DMS114 treated with DMSO at 0.1 percent for 48 hours (cell line): Measurements from ENCODE around the gene AMMECR1.

Source experiments
- DNase-seq: peaks from one replicate; lab custom pipeline; 2025; ENCODE audit not compliant: unreplicated experiment; lab: John Stamatoyannopoulos, UW

Gene AMMECR1

DNA sequence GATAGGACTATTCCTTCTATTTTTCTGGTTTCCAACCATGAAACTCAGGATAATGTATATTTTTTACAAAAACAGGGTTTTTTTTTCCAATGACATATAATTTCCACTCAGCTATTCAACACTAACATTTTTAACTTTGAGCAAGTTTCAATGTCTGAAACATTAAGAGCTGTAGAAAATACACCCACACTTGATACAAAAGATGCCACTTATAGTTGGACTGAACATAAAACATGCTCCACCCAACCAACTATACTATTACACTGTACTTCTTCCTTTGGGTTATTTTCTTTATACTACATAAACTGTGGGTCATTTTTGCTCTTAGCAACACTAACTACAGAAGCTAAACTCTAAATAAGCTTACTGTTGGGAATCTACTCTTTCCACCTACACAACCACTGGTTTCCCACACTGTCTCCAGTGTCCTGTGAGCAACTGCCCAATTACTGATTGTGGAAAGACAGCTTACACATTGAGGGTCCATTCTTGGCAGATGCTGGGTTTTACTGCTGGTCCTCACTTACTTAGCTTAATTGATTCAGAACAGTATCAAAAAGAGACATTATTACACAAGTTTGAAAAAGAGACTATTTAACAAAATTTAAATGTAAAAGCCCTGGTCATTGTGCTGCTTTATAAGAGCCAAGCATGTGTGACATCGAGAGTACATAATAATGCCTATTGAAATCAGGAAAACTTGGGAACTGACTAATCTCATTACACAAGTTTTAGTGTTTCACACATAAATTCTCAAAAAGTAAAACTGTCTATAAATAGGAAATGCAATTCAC, 6.3 kb downstream of the AMMECR1 start:
- no peak for DNase-seq

DNA sequence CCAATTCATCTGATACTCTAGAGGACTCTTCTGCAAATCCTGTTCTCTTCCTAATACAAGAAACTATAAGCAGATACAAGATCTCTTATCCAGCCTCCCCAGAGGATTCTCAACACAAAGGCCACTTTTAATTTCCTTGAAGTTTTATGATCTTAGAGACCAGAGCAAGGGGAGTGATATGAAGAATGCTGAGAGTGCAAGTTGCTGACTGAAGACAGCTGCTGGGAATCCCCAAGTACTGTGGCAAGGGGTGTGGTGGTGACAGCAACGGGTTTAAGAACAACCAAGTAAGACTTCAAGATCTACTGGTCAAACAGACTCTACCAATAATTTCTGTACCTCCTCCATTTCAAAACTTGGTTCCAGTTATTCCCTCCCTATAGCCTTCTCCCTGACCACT, 7.0 kb downstream of the AMMECR1 start:
- DNase-seq = no peak

DNA sequence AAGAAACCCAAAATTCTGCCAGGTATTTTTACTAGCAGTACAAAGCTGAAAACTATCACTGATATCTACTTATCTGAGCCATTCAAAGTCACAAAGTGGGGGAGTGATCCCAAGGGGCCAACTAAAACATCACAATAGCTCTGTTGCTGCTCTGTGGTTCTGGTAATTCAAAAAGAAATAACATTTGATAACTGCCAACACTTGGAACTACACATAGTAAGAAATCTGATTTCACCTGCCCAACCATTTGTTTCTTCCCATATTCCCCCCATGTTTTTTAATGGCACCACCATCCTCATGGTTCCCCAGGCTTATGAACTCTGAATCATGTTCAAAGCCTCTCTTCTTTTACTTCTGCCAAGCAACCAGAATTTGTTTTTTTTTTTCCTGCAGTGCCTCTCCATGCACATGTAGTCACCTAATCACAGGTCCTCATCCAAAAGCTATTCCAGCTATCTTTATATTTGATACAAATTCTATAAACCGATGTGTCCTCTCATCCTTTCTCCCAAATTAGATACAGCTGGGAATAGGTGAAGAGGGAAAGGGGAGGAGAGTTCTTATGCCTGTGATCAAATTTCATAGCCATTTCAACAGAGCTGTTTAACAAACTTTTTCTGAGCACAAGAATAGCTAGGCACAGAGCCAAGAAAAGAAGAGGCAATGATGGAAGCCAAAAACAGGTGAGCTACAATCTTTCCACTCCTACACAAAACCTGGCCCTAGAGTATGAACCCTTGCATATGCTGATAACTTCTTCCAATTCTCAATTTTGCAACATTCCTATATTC, 7.7 kb downstream of the AMMECR1 start:
- DNase-seq = no peak

DNA sequence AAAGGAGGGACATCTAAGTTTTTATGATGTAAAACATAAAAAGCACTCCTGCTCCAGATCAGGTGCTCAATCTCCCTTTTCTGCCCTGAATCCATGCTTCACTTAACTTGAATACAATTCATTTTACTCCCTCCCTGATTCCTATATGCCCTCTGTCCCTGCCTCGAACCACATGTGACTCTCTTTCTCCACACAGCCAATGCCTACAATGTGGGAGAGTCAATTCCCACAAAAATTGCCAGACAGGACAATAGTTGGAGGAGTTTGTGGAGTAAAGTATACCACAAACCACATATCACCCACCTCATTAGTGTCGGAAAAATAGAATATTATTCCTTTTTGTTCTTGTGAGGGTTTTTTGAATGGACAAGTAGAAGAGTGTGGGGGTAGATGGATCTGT, 9.7 kb downstream of the AMMECR1 start:
- DNase-seq = no peak

DNA sequence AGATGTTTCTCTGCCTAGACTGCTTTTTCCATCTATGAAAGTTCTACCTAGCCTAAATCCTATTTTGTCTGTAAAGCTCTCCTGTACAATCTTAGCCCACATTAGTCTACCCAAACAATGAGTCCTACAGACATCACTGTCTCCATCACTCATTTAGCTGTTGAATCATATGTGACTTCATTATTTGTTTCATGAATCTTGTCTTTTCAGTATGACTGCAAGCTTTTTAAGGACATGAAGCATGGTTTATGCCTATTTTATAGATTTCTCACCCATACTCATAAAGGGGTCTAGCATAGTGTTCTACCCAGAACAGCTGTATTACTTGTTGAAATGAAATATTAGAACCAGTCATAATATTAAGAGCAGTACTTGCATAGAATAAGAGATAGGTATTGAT, 13.0 kb downstream of the AMMECR1 start:
- DNase-seq = no peak

DNA sequence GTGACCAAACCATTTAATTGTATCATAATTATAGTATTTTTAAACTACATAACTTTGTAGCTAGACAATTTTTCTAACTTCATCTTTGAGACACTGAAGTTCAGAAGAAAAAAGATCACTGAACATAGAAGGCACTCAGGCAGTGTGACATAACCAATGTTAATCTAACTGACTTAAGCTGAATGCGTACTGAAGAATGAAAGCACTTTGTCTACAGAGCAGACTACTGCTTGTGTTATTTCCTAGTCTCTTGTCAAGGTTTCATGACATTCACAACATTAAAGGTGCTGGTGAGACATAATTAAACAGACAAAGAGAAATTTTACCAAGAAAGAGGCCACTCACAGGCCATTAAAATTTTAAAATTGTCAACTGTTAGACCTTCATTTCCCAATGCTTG, 13.5 kb downstream of the AMMECR1 start:
- DNase-seq = no peak

DNA sequence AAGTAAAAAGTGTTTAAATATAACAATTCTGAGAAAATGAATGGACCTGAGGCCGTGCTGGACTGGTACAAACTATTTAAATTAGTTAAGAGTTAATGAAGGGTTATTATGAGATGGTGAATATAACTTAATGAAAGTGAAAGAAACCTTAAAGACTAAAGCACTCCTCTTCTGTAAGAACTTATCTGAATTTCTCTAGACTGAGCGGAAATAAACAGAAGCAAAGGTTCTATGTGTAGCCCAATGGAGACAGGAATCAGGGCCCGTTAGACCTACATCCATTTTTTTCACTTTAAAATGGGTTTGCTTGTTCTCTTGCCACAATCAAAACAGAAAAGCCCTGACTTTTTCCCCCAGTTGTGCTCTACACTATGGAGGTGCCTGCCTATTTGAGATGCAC, 14.9 kb downstream of the AMMECR1 start:
- DNase-seq = no peak

DNA sequence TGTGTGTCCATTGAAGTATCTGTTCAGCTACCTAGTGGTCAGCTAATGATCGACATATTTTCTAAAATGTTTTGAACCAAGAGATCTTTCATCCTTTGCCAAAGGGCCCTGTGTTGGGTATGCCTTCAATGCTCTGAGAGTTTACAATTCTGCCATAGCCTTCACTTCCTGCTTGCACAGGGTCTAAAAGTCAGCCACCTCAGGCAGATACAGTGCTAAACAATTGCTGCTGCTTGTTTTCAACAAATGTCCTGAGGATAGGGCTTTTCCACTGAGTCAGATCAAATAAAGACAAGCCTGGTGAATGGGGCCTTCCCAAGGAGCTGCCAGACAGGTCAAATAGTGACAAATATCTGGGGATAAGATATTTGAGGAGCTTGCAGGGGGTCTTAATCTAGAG, 16.7 kb downstream of the AMMECR1 start:
- DNase-seq = no peak

DNA sequence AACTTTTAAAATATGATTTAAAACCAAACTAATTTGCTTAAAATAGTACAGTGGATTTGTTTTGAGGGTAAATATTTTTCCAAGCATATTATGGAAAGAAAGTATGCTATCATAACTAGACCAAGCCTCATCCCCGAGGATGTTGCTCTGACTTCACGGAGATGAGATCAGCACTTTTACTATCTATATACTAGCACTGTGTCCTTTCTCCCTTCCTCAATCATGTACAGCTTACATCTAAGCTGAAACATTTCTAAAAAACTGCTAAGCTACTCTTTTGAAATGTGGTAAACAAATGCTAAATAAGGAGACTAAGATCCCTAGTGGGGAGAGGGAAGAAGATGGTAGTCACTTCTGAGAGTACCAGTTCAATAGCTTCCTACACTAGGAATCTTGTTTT, 23.8 kb downstream of the AMMECR1 start:
- no peak for DNase-seq

DNA sequence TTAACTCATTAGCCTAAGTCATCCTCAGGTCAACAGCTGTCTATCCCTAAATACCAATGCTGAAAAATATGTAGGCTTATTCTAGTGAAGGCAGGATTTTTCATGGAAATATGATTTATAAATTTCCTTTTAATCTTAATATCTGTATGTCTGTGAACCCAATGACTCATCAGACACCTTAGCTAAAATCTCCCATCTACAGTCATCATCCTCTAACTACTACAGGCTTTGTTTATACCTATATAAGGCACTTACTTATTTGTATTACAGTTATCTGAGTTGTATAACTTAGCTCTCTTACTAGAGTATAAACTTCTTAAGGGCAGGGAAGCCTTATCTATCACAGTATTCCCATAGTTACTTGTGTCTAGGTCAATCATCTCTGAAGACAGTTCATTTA, 24.2 kb downstream of the AMMECR1 start:
- no peak for DNase-seq

DNA sequence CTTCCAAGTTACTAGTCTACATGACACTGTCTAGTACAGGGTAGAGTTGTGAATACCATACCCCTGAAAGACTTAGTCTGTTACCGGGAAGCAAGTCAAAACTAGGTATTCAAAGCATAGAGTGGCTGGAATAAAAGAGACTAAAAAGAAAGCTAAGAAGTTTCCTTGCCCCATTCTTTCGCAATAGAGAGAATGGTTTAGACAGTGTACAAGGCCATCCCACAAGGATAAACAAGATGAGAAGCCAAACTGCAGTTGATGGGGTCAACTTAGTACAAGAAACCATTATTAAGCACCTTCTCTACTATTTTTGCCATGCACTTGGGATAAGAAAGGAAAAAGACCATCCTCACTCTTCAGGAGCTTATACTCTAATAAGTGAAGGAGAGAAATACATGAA, 30.3 kb downstream of the AMMECR1 start:
- DNase-seq = no peak

DNA sequence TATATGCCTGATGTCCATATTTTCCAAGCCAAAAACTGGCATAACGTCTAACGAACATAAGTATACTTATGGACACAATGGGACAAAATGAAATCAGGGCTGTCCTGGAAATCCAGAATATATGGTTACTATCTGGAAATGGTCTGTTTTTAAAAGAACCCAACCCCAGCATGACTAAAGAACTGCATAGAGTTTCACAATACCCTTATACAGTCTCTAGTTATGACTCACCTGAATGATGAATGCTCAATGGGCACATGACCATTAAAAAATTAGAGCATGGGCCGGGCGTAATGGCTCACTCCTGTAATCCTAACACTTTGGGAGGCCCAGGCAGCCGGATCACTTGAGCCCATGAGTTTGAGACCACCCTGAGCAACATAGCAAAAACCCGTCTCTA, 31.8 kb downstream of the AMMECR1 start:
- DNase-seq = no peak

DNA sequence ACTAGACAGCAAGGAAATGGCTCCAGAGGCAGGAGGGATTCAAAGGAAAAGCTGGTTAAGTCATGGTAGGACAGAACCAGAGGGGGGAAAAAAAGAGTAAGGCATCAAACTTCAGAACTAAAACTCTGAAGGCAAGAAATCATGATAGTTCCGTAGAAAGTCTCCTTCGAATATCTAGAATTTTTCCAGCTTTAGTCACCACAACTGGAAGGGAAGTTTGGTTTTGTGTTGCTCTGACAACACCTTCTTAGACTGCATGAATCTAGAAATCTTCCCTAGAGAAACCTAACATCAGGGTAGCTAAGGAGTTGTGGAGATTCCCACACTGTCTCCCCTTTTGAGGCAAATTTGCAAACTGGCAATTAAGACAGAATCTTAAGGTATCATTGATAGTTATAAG, 33.7 kb downstream of the AMMECR1 start:
- no peak for DNase-seq

DNA sequence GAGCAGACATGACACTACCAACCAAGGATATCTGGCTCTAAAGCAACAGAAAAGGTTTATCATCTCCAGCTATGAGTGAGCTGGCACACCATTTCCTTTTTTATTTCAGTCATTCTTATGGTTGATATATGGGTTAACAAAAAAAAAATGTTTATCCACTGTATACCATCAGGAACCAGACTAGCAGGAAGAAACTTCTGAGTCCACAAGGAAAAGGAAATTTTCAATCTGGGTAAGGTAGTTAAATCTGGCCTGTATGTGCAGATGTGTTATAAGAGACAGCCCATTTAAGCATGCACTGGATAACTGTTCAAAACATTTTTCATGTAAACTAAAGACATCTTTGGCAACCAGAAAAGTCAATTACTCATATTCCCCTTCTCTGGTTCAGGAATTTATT, 35.0 kb downstream of the AMMECR1 start:
- DNase-seq = no peak

DNA sequence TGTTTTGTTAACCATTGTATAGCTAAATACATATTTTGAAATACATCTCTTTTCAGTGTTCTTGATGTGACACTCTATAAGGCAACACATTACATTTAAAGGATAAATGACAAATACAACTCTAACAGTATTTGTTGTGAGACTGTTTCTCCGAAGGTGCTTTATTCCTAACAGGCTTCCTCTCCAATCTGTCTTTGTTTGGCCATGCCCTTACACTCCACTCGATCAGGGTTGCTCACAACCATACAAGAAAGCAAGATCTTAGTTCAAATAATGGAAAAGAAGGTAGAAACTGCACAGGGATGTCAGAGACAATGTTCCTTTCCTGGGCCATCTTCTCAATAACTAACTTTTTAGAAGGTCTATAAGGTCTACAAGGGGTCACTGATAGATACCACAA, 36.5 kb downstream of the AMMECR1 start:
- DNase-seq = no peak

DNA sequence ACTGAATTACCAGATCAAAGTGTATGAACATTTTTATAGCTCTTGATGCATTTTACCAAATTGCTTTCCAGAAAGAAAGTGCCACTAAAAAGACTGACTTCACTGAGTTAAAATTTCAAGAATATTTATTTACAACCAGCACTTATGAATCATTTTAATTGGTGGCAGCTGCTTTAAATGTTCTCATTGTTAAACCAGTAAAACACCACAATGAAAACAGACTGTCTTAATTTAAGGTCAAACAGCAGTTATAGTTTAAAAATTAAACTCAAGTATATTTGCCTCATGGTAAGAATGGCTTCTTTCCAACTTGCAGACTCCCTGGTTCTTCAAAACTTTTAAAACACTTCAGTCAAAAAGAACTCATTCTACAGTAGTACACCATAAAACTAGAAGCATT, 36.9 kb downstream of the AMMECR1 start:
- no peak for DNase-seq

DNA sequence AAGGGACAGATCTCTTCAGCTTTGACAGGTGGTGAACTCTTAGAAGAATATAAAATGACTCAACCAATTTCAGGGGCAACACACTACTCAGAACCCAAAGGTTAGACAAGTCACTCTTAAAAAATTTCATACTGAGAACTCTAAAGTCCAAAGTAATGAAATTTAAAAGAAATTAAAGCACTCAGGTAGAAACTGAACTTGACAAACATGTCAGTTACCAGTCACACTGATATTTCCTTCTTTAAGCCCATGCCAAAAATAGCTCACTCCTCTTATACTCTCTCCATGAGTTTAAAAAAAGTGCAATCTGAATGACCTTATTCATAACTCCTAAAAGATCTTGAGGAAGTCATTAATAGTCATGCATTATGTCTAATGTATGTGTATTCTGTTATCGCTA, 40.3 kb downstream of the AMMECR1 start:
- DNase-seq = no peak

DNA sequence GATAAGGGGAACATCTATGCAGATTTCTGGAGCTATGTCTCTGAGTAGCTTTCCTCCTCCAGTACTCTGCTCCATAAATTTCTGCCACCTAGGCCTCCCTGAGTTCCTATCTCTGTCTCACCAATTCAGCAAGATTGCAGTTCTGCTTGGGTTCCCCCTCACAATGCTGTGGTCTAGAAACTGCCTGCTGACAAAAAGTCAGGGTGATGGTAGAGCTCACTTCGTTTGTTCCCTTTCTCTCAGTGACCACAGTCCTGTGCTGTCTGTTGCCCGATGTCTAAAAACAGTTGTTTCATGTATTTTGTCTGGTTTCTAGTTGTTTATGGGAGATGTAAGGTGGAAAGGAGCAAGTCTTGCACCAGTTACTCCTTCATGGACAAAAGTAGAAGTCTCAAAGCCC, 41.1 kb downstream of the AMMECR1 start:
- DNase-seq = no peak

DNA sequence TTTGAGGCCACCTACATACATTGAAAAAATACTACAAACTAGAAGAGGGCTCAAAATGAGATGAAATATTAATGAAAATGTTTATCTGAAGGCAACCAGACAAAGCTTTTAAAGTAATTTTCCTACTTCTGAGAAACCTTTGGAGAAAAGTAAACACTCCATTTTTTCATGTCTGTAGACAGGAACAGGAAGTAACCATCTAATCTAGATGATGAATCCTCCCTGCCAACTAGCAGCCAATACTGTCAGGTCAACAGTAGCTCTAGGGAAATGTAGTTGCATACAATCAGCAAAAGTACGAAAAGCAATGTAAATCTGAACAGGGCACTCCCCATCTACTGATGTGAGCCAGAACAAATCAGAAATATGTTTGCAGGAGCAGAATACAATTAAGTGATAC, 49.0 kb downstream of the AMMECR1 start:
- DNase-seq = no peak

DNA sequence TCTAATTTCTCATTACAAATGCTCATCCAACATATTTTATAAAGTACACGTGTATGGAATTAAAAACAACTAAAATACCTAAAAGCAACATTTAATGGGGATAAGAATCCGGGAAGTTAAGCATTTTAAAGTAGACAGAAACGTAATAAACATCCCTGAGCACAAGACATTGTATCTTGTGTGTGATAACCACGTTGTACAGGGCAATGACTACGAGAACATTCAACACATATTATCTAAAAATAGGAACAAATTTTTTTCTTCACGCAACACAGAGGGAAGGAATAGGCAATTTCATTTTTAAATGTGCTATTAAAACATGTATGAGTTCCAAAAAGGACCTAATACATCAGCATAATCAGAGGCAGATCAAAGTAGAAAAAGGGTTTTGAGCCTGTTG, 49.5 kb downstream of the AMMECR1 start:
- DNase-seq = no peak

DNA sequence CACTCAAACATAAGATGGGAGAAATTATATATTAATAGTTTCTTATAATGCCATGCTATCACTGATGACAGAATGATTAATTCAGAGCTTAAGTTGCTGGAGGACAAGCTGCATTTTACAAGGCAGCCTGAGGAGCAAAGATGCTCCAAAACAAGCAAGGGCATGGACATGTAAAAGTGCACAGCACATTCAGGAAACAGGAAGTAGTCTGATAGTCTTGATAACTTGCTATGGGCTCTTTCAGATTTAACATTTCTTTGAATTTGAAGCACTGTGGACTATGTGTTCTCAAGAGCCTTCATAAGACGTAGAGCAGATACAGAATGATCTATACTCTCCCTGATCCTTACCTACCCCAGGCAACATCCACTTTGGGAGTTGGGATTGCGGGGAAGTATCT, 50.0 kb downstream of the AMMECR1 start:
- no peak for DNase-seq

DNA sequence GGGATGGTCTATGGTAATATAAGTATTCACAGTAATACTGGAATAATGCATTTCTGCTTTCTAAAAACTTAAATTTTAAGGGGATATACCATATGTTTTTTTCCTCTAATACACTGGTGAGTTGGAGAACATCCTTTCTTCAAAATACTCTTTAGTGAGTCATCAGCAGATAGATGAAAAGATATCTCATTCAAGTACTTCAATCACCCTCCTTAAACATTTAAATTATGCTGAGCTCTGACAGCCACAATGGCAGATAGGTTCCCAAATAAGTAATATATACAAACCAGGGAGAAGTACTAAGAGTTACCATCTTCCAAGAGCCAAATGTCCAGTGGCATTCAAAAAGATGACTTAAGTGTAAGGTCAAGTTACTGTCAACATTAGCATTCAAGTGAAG, 52.2 kb downstream of the AMMECR1 start:
- no peak for DNase-seq

DNA sequence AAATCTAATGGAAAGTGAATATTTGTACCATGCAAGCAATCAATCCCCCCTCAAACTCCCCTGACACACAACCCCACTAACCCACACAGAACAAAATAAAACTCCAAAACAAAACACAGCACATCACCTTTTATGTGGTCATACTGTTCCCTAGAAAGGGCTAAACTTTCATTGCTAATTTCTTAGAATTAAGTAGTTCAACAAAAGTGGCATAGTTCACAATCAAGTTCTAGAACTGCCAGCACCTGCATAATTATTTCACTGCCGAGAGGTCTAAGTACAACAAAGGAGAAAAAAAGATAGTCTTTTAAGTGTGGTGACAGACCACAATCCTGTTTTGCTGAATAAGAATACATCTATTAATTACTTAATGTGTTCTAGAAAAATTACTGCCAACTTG, 58.8 kb downstream of the AMMECR1 start:
- no peak for DNase-seq
